GM23338 (cell line): ENCODE measurements around the gene CTNND2. TPM values are rescaled to one million over a fixed set of nuclear protein-coding genes. Genes with fewer than 3 reads are reported as not detected.

Experiments
- ATAC-seq: fragments of 200-7000 bp; cut with Tn5 transposase; 3 replicates; pipeline ENCODE4 v1.9.1; 2020
- DNase-seq: peaks from one replicate; pipeline ENCODE4 v3.0.0-alpha.2; 2015; ENCODE audit warnings: low spot score
- H2AFZ ChIP-seq: fragments of 200-600 bp; sonication (generic); 2 replicates; pipeline ENCODE4 v1.8.0; 2016; ENCODE audit warnings: antibody characterized with exemption, mild to moderate bottlenecking, moderate library complexity
- H3F3A ChIP-seq: fragments of 200-600 bp; sonication (generic); replicated peaks from 2 replicates; pipeline ENCODE4 v1.8.0; 2017; ENCODE audit warnings: antibody characterized with exemption, mixed run types, low read depth
- H3K27ac ChIP-seq: fragments of 200-600 bp; sonication (generic); 2 replicates; pipeline ENCODE4 v1.6.1; 2016; ENCODE audit warnings: low read depth
- H3K27me3 ChIP-seq: fragments of 200-600 bp; sonication (generic); 2 replicates; pipeline ENCODE4 v1.8.0; 2016; ENCODE audit warnings: mild to moderate bottlenecking, mixed run types, moderate library complexity; ENCODE audit not compliant: insufficient read depth
- H3K36me3 ChIP-seq: fragments of 200-600 bp; sonication (generic); 2 replicates; pipeline ENCODE4 v1.8.0; 2016; ENCODE audit warnings: mild to moderate bottlenecking; ENCODE audit not compliant: insufficient read depth
- H3K4me1 ChIP-seq: fragments of 200-600 bp; sonication (generic); 2 replicates; pipeline ENCODE4 v1.8.0; 2016; ENCODE audit warnings: mild to moderate bottlenecking, moderate library complexity; ENCODE audit not compliant: insufficient read depth
- H3K4me2 ChIP-seq: fragments of 200-600 bp; sonication (generic); 2 replicates; pipeline ENCODE4 v1.7.1; 2017; ENCODE audit warnings: mixed run types
- H3K4me3 ChIP-seq: fragments of 200-600 bp; sonication (generic); 2 replicates; pipeline ENCODE4 v1.6.1; 2016; ENCODE audit warnings: mixed run types
- H3K79me2 ChIP-seq: fragments of 200-600 bp; sonication (generic); replicated peaks from 2 replicates; pipeline ENCODE4 v1.8.0; 2017; ENCODE audit warnings: mild to moderate bottlenecking; ENCODE audit not compliant: insufficient read depth
- H3K9me2 ChIP-seq: fragments of 200-600 bp; sonication (generic); 2 replicates; pipeline ENCODE4 v1.8.0; 2017; ENCODE audit not compliant: insufficient read depth
- H4K20me1 ChIP-seq: fragments of 200-600 bp; sonication (generic); replicated peaks from 2 replicates; pipeline ENCODE4 v1.8.0; 2017; ENCODE audit warnings: mild to moderate bottlenecking; ENCODE audit not compliant: insufficient read depth
- H3K27ac Mint-ChIP-seq: 2 replicates; pipeline ENCODE4 v1.8.0; 2020; ENCODE audit warnings: inconsistent platforms, mild to moderate bottlenecking, moderate library complexity, mixed read lengths
- H3K27me3 Mint-ChIP-seq: 3 replicates; pipeline ENCODE4 v1.8.0; 2022; ENCODE audit warnings: low read depth, mild to moderate bottlenecking, moderate library complexity, mixed read lengths, inconsistent platforms; ENCODE audit not compliant: insufficient read depth, poor library complexity
- H3K36me3 Mint-ChIP-seq: 3 replicates; pipeline ENCODE4 v1.8.0; 2021; ENCODE audit warnings: low read depth, mild to moderate bottlenecking, inconsistent platforms, moderate library complexity, mixed read lengths
- H3K4me1 Mint-ChIP-seq: 3 replicates; pipeline ENCODE4 v1.8.0; 2020; ENCODE audit warnings: mild to moderate bottlenecking, inconsistent platforms, mixed read lengths
- H3K4me3 Mint-ChIP-seq: 3 replicates; pipeline ENCODE4 v1.8.0; 2021; ENCODE audit warnings: moderate library complexity, mild to moderate bottlenecking, inconsistent platforms, mixed read lengths
- H3K9me3 Mint-ChIP-seq: 3 replicates; pipeline ENCODE4 v1.8.0; 2020; ENCODE audit warnings: moderate library complexity, mild to moderate bottlenecking, inconsistent platforms, mixed read lengths
- CREB1 ChIP-seq: fragments of 250-450 bp; sonication (Bioruptor Pico); IDR thresholded peaks from 2 replicates; pipeline ENCODE4 v1.5.0; 2020; ENCODE audit warnings: low read depth, mild to moderate bottlenecking, moderate library complexity
- EZH2 ChIP-seq: fragments of 200-600 bp; sonication (generic); IDR thresholded peaks from one replicate; pipeline ENCODE4 v1.8.0; 2017; ENCODE audit warnings: antibody characterized with exemption, mild to moderate bottlenecking, low read depth; ENCODE audit not compliant: unreplicated experiment
- EZH2phosphoT487 ChIP-seq: fragments of 200-600 bp; sonication (generic); IDR thresholded peaks from one replicate; pipeline ENCODE4 v1.8.1; 2018; ENCODE audit warnings: antibody characterized with exemption; ENCODE audit not compliant: unreplicated experiment
- JUNB ChIP-seq: IDR thresholded peaks from one replicate; pipeline ENCODE4 v1.6.1; 2016; ENCODE audit warnings: antibody characterized with exemption; ENCODE audit not compliant: unreplicated experiment
- NANOG ChIP-seq: IDR thresholded peaks from 2 replicates; pipeline ENCODE4 v1.6.1; 2016; ENCODE audit warnings: antibody characterized with exemption, borderline replicate concordance
- POLR2AphosphoS5 ChIP-seq: IDR thresholded peaks from 2 replicates; pipeline ENCODE4 v1.6.1; 2016; ENCODE audit warnings: antibody characterized with exemption, low read depth
- STAT1 ChIP-seq: IDR thresholded peaks from one replicate; pipeline ENCODE4 v1.6.1; 2016; ENCODE audit warnings: antibody characterized with exemption; ENCODE audit not compliant: unreplicated experiment
- ZNF114 ChIP-seq: fragments of 250-450 bp; sonication (Bioruptor Pico); IDR thresholded peaks from 2 replicates; pipeline ENCODE4 v1.5.0; 2020; ENCODE audit warnings: mild to moderate bottlenecking, moderate library complexity
- ZNF331 ChIP-seq: fragments of 250-450 bp; sonication (Bioruptor Pico); IDR thresholded peaks from 2 replicates; pipeline ENCODE4 v1.5.0; 2020; ENCODE audit warnings: low read depth, mild to moderate bottlenecking, moderate library complexity
- polyA plus RNA-seq: library from polyadenylated mRNA; unstranded; fragments of >200 nt; fragmentation: Nextera tagmentation; extraction: Ambion mirVana; gene quantifications from 2 replicates; pipeline ENCODE4 v1.2.1, GENCODE V29; 2016
- total RNA-seq: library from RNA; depleted of rRNA; stranded (reverse); fragments of >200 nt; shearing (Covaris generic); gene quantifications from 2 replicates; pipeline ENCODE4 v1.2.3, GENCODE V29; 2014
- TF ChIP-seq, protein P1 (sequence below): IDR thresholded peaks from 2 replicates; pipeline ENCODE4 v1.6.1; 2016; ENCODE audit warnings: antibody characterized with exemption
- TF ChIP-seq, protein P2 (sequence below), 2 experiments: fragments of 200-600 bp in 1 of 2; sonication (generic) in 1 of 2; conservative IDR thresholded peaks; 2 replicates each; pipeline versions ENCODE4 v1.5.1 to v1.6.1; 2016 to 2017; ENCODE audit warnings: antibody characterized with exemption in 2 of 2, low read depth in 2 of 2, mild to moderate bottlenecking in 2 of 2, moderate library complexity in 1 of 2
- TF ChIP-seq, protein P3 (sequence below): fragments of 250-450 bp; sonication (Bioruptor Pico); IDR thresholded peaks from 2 replicates; pipeline ENCODE4 v1.5.0; 2020; ENCODE audit warnings: mild to moderate bottlenecking, moderate library complexity
- TF ChIP-seq, protein P4 (sequence below): IDR thresholded peaks from one replicate; pipeline ENCODE4 v1.6.1; 2018; ENCODE audit warnings: antibody characterized with exemption; ENCODE audit not compliant: unreplicated experiment

Gene CTNND2
- total and polyA plus RNA-seq, 2 experiments from 2014 or later, result 5.1 to 7.0 TPM

DNA sequence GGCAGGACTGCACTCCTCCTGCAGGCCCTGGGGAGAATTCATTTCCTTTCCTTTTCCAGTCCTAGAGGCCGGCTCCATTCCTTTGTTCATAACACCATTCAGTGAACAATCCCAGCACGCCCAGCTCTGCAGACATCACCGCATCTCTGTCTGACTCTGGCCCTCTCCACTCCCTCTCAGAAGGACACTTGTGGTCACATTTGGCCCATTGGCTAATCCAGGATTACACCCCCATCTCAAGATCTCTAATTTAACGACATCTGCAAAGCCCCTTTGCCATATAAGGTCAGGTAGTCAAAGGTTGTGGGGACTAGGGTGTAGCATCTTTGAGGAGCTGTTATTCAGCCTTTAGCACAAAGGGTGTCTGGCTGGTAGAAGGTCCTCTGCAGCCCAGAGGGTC lies 958.2 kb downstream of the CTNND2 start:
- Histone ChIP-seq H3K4me2 (no peak overlapping the region), H3K27ac (no peak overlapping the region), H3K9me2 (peaks cover 6% of the 10 kb centered on the region; the same call in 1 of the 2 replicates), H3K27me3 (no peaks in the 10 kb centered on the region), H3K79me2 (no peaks in the 10 kb centered on the region), H4K20me1 (no peaks in the 10 kb centered on the region), H3K4me3 (no peak overlapping the region), H3K36me3 (no peaks in the 10 kb centered on the region), H2AFZ (no peak overlapping the region), H3F3A (no peaks in the 10 kb centered on the region), H3K4me1 (no peaks in the 10 kb centered on the region)
- no peak for TF ChIP-seq EZH2phosphoT487
- TF ChIP-seq, protein P1, sequence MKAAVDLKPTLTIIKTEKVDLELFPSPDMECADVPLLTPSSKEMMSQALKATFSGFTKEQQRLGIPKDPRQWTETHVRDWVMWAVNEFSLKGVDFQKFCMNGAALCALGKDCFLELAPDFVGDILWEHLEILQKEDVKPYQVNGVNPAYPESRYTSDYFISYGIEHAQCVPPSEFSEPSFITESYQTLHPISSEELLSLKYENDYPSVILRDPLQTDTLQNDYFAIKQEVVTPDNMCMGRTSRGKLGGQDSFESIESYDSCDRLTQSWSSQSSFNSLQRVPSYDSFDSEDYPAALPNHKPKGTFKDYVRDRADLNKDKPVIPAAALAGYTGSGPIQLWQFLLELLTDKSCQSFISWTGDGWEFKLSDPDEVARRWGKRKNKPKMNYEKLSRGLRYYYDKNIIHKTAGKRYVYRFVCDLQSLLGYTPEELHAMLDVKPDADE, result no peak
- TF ChIP-seq JUNB, result no peak
- TF ChIP-seq CREB1 (CRISPR knock-in tag), result no peak
- TF ChIP-seq EZH2, result no peak
- TF ChIP-seq, protein P2, sequence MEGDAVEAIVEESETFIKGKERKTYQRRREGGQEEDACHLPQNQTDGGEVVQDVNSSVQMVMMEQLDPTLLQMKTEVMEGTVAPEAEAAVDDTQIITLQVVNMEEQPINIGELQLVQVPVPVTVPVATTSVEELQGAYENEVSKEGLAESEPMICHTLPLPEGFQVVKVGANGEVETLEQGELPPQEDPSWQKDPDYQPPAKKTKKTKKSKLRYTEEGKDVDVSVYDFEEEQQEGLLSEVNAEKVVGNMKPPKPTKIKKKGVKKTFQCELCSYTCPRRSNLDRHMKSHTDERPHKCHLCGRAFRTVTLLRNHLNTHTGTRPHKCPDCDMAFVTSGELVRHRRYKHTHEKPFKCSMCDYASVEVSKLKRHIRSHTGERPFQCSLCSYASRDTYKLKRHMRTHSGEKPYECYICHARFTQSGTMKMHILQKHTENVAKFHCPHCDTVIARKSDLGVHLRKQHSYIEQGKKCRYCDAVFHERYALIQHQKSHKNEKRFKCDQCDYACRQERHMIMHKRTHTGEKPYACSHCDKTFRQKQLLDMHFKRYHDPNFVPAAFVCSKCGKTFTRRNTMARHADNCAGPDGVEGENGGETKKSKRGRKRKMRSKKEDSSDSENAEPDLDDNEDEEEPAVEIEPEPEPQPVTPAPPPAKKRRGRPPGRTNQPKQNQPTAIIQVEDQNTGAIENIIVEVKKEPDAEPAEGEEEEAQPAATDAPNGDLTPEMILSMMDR (conservative IDR thresholded peaks at IDR 0.05; ENCODE audit: low read depth in 2 of 2), result no peak
- TF ChIP-seq NANOG, result no peak
- TF ChIP-seq ZNF114 (CRISPR knock-in tag), result no peak
- TF ChIP-seq, protein P3, sequence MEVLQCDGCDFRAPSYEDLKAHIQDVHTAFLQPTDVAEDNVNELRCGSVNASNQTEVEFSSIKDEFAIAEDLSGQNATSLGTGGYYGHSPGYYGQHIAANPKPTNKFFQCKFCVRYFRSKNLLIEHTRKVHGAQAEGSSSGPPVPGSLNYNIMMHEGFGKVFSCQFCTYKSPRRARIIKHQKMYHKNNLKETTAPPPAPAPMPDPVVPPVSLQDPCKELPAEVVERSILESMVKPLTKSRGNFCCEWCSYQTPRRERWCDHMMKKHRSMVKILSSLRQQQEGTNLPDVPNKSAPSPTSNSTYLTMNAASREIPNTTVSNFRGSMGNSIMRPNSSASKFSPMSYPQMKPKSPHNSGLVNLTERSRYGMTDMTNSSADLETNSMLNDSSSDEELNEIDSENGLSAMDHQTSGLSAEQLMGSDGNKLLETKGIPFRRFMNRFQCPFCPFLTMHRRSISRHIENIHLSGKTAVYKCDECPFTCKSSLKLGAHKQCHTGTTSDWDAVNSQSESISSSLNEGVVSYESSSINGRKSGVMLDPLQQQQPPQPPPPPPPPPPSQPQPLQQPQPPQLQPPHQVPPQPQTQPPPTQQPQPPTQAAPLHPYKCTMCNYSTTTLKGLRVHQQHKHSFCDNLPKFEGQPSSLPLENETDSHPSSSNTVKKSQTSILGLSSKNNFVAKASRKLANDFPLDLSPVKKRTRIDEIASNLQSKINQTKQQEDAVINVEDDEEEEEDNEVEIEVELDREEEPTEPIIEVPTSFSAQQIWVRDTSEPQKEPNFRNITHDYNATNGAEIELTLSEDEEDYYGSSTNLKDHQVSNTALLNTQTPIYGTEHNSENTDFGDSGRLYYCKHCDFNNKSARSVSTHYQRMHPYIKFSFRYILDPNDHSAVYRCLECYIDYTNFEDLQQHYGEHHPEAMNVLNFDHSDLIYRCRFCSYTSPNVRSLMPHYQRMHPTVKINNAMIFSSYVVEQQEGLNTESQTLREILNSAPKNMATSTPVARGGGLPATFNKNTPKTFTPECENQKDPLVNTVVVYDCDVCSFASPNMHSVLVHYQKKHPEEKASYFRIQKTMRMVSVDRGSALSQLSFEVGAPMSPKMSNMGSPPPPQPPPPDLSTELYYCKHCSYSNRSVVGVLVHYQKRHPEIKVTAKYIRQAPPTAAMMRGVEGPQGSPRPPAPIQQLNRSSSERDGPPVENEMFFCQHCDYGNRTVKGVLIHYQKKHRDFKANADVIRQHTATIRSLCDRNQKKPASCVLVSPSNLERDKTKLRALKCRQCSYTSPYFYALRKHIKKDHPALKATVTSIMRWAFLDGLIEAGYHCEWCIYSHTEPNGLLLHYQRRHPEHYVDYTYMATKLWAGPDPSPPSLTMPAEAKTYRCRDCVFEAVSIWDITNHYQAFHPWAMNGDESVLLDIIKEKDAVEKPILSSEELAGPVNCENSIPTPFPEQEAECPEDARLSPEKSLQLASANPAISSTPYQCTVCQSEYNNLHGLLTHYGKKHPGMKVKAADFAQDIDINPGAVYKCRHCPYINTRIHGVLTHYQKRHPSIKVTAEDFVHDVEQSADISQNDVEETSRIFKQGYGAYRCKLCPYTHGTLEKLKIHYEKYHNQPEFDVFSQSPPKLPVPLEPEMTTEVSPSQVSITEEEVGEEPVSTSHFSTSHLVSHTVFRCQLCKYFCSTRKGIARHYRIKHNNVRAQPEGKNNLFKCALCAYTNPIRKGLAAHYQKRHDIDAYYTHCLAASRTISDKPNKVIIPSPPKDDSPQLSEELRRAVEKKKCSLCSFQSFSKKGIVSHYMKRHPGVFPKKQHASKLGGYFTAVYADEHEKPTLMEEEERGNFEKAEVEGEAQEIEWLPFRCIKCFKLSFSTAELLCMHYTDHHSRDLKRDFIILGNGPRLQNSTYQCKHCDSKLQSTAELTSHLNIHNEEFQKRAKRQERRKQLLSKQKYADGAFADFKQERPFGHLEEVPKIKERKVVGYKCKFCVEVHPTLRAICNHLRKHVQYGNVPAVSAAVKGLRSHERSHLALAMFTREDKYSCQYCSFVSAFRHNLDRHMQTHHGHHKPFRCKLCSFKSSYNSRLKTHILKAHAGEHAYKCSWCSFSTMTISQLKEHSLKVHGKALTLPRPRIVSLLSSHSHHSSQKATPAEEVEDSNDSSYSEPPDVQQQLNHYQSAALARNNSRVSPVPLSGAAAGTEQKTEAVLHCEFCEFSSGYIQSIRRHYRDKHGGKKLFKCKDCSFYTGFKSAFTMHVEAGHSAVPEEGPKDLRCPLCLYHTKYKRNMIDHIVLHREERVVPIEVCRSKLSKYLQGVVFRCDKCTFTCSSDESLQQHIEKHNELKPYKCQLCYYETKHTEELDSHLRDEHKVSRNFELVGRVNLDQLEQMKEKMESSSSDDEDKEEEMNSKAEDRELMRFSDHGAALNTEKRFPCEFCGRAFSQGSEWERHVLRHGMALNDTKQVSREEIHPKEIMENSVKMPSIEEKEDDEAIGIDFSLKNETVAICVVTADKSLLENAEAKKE (CRISPR knock-in tag), result no peak
- no peak for TF ChIP-seq POLR2AphosphoS5
- no peak for TF ChIP-seq ZNF331 (CRISPR knock-in tag)
- TF ChIP-seq, protein P4, sequence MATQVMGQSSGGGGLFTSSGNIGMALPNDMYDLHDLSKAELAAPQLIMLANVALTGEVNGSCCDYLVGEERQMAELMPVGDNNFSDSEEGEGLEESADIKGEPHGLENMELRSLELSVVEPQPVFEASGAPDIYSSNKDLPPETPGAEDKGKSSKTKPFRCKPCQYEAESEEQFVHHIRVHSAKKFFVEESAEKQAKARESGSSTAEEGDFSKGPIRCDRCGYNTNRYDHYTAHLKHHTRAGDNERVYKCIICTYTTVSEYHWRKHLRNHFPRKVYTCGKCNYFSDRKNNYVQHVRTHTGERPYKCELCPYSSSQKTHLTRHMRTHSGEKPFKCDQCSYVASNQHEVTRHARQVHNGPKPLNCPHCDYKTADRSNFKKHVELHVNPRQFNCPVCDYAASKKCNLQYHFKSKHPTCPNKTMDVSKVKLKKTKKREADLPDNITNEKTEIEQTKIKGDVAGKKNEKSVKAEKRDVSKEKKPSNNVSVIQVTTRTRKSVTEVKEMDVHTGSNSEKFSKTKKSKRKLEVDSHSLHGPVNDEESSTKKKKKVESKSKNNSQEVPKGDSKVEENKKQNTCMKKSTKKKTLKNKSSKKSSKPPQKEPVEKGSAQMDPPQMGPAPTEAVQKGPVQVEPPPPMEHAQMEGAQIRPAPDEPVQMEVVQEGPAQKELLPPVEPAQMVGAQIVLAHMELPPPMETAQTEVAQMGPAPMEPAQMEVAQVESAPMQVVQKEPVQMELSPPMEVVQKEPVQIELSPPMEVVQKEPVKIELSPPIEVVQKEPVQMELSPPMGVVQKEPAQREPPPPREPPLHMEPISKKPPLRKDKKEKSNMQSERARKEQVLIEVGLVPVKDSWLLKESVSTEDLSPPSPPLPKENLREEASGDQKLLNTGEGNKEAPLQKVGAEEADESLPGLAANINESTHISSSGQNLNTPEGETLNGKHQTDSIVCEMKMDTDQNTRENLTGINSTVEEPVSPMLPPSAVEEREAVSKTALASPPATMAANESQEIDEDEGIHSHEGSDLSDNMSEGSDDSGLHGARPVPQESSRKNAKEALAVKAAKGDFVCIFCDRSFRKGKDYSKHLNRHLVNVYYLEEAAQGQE, result no peak
- TF ChIP-seq STAT1, result no peak
- Mint-ChIP-seq H3K4me3 (no peak overlapping the region), H3K4me1 (no peaks in the 10 kb centered on the region; the same call in 2 of the 3 replicates), H3K36me3 (no peaks in the 10 kb centered on the region), H3K9me3 (no peaks in the 10 kb centered on the region), H3K27ac (no peak overlapping the region), H3K27me3 (peaks cover 2% of the 10 kb centered on the region)
- peak; percentile 22 for DNase-seq
- no peak for ATAC-seq
